ENCODE results near the gene LYZL1. TPM values are rescaled to one million over a fixed set of nuclear protein-coding genes. Genes with fewer than 3 reads are reported as not detected.

The LYZL1 gene
- total and polyA plus RNA-seq, 2 donors (not counting 1 experiment from before 2014, with no cell fraction given): not detected

DNA sequence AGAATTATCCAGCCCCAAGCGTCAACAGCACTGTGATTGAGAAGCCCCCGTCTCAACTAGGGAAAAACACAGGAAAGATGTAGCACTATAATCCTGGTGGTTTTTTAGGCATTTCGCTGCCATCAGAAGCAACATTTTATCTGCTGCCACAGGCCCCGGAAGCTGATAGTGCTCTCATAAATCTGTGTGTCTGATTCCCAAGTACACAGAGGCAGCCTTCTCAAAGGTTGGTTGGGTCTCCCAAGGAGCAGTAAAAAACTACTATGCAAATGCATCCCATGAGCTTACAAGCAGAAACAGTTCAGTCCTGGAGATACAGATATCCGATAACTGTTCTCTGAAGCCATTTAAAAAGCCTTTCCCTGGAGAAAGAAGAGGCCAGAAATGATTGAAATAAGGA lies 45.8 kb upstream of the LYZL1 start:
- no peak overlapping the region for H2AFZ ChIP-seq (ENCODE audit: insufficient read depth, low read depth, low read length, poor library complexity, severe bottlenecking)
- ATAC-seq (ENCODE audit: low read depth): no peak
- DNase-seq: no peak
- ChIA-PET POLR2A (no interaction called here), CTCF (no interaction called here)
- no peaks in the 10 kb centered on the region for H4K20me1 ChIP-seq (ENCODE audit: control insufficient read depth, insufficient read depth, low read length, poor library complexity, severe bottlenecking)
- intact Hi-C loops (cut with micrococcal nuclease): no loop called here
- no peak overlapping the region for H3K4me3 ChIP-seq (ENCODE audit: control extremely low read depth in 1 of 5, extremely low read depth in 1 of 5, insufficient read depth in 1 of 5, low read depth in 2 of 5, low read length in 4 of 5)
- H3K27me3 ChIP-seq (replicated peaks in 1 of 4; ENCODE audit: control extremely low read depth in 1 of 4, control insufficient read depth in 3 of 4, insufficient read depth in 4 of 4, low read length in 3 of 4): peaks cover 0 to 3% (median 0%) of the 10 kb centered on the region in 4 experiments
- H3K79me2 ChIP-seq (ENCODE audit: control insufficient read depth, insufficient read depth, low read length): no peaks in the 10 kb centered on the region
- no peaks in the 10 kb centered on the region for H3K36me3 ChIP-seq (replicated peaks in 1 of 2; ENCODE audit: control extremely low read depth in 1 of 2, control insufficient read depth in 1 of 2, extremely low read depth in 1 of 2, insufficient read depth in 2 of 2, low read length in 1 of 2)
- no peak for TF ChIP-seq EZH2 (IDR thresholded peaks at IDR 0.05; ENCODE audit: borderline replicate concordance, insufficient read depth, low read depth, low read length, poor library complexity, severe bottlenecking)
- TF ChIP-seq, protein P1, sequence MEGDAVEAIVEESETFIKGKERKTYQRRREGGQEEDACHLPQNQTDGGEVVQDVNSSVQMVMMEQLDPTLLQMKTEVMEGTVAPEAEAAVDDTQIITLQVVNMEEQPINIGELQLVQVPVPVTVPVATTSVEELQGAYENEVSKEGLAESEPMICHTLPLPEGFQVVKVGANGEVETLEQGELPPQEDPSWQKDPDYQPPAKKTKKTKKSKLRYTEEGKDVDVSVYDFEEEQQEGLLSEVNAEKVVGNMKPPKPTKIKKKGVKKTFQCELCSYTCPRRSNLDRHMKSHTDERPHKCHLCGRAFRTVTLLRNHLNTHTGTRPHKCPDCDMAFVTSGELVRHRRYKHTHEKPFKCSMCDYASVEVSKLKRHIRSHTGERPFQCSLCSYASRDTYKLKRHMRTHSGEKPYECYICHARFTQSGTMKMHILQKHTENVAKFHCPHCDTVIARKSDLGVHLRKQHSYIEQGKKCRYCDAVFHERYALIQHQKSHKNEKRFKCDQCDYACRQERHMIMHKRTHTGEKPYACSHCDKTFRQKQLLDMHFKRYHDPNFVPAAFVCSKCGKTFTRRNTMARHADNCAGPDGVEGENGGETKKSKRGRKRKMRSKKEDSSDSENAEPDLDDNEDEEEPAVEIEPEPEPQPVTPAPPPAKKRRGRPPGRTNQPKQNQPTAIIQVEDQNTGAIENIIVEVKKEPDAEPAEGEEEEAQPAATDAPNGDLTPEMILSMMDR (IDR thresholded peaks at IDR 0.05): no peak
- no peak overlapping the region for H3K4me2 ChIP-seq (replicated peaks; ENCODE audit: low read depth, low read length, poor library complexity, severe bottlenecking)
- H3K9ac ChIP-seq (ENCODE audit: low read length): no peak overlapping the region
- 82% methylated on average over 4 of the region's 5 CpGs for WGBS (ENCODE audit: insufficient coverage)
- H3K4me3 Mint-ChIP-seq: no peak overlapping the region
- no peak overlapping the region for H3K27ac Mint-ChIP-seq
- H3K4me1 Mint-ChIP-seq: no peaks in the 10 kb centered on the region
- H3K4me1 ChIP-seq (ENCODE audit: control insufficient read depth in 2 of 2, insufficient read depth in 2 of 2, low read length in 2 of 2): no peaks in the 10 kb centered on the region
- no peaks in the 10 kb centered on the region for H3K27me3 Mint-ChIP-seq
- H3K9me3 Mint-ChIP-seq (ENCODE audit: insufficient read depth): peaks cover 2% of the 10 kb centered on the region
- no peak overlapping the region for H3K27ac ChIP-seq (ENCODE audit: low read length in 2 of 2)
- H3K9me3 ChIP-seq (ENCODE audit: control extremely low read depth in 1 of 3, control insufficient read depth in 2 of 3, insufficient read depth in 1 of 3, low read length in 2 of 3): no peaks in the 10 kb centered on the region

DNA sequence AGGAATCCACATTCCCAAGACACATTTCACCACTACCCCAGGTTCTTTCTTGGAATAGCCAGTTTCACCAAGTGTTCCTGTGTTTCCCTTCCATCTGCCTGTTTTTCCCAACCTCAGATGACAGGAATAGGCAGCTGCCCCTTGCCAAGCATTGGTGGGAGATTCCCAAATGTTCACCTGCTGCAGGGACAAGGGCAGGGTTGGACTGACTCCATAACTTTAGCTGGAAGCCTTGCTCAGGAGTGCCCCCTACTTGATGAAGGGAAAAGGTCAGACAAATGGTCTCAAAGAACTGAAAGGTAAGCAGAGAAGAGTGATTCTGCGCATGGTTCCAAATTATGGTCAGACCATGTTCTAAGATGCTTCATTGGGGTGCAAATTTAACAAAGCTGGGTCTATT lies 45.1 kb upstream of the LYZL1 start:
- no peaks in the 10 kb centered on the region for H3K79me2 ChIP-seq (ENCODE audit: control insufficient read depth, insufficient read depth, low read length)
- TF ChIP-seq EZH2 (IDR thresholded peaks at IDR 0.05; ENCODE audit: borderline replicate concordance, insufficient read depth, low read depth, low read length, poor library complexity, severe bottlenecking): no peak
- TF ChIP-seq, protein P1 (IDR thresholded peaks at IDR 0.05): no peak
- H3K9ac ChIP-seq (ENCODE audit: low read length): no peak overlapping the region
- no peaks in the 10 kb centered on the region for H3K9me3 ChIP-seq (ENCODE audit: control extremely low read depth in 1 of 3, control insufficient read depth in 2 of 3, insufficient read depth in 1 of 3, low read length in 2 of 3)
- H4K20me1 ChIP-seq (ENCODE audit: control insufficient read depth, insufficient read depth, low read length, poor library complexity, severe bottlenecking): no peaks in the 10 kb centered on the region
- CTCF ChIA-PET: no interaction called here
- DNase-seq (no peak), ATAC-seq (ENCODE audit: low read depth) (no peak)
- no peaks in the 10 kb centered on the region for H3K4me1 ChIP-seq (ENCODE audit: control insufficient read depth in 2 of 2, insufficient read depth in 2 of 2, low read length in 2 of 2)
- POLR2A ChIA-PET: no interaction called here
- Mint-ChIP-seq H3K27me3 (no peaks in the 10 kb centered on the region), H3K4me3 (no peak overlapping the region), H3K27ac (no peak overlapping the region), H3K4me1 (no peaks in the 10 kb centered on the region), H3K9me3 (ENCODE audit: insufficient read depth) (peaks cover 2% of the 10 kb centered on the region)
- no peak overlapping the region for H2AFZ ChIP-seq (ENCODE audit: insufficient read depth, low read depth, low read length, poor library complexity, severe bottlenecking)
- H3K27ac ChIP-seq (ENCODE audit: low read length in 2 of 2): no peak overlapping the region
- intact Hi-C loops (cut with micrococcal nuclease): no loop called here
- no CpG with 5 or more reads among the region's 1 CpG for WGBS (ENCODE audit: insufficient coverage)
- H3K27me3 ChIP-seq (replicated peaks in 1 of 4; ENCODE audit: control extremely low read depth in 1 of 4, control insufficient read depth in 3 of 4, insufficient read depth in 4 of 4, low read length in 3 of 4): peaks cover 0 to 3% (median 0%) of the 10 kb centered on the region in 4 experiments
- H3K36me3 ChIP-seq (replicated peaks in 1 of 2; ENCODE audit: control extremely low read depth in 1 of 2, control insufficient read depth in 1 of 2, extremely low read depth in 1 of 2, insufficient read depth in 2 of 2, low read length in 1 of 2): no peaks in the 10 kb centered on the region
- no peak overlapping the region for H3K4me3 ChIP-seq (ENCODE audit: control extremely low read depth in 1 of 5, extremely low read depth in 1 of 5, insufficient read depth in 1 of 5, low read depth in 2 of 5, low read length in 4 of 5)
- H3K4me2 ChIP-seq (replicated peaks; ENCODE audit: low read depth, low read length, poor library complexity, severe bottlenecking): no peak overlapping the region

All from B cell (primary cell).